22Rv1 (cell line): ENCODE measurements around the gene HNRNPA3.

ENCODE experiments used
- H3K27ac ChIP-seq: fragments of 450-650 bp; 2 replicates; pipeline ENCODE4 v1.5.1; 2017
- CTCF ChIP-seq: fragments of 450-650 bp; IDR thresholded peaks from 2 replicates; pipeline ENCODE4 v1.5.1; 2017; ENCODE audit warnings: mild to moderate bottlenecking
- ZFX ChIP-seq: fragments of 450-650 bp; IDR thresholded peaks from 2 replicates; pipeline ENCODE4 v1.6.1; 2017; ENCODE audit warnings: antibody characterized with exemption, borderline replicate concordance

Gene HNRNPA3

DNA sequence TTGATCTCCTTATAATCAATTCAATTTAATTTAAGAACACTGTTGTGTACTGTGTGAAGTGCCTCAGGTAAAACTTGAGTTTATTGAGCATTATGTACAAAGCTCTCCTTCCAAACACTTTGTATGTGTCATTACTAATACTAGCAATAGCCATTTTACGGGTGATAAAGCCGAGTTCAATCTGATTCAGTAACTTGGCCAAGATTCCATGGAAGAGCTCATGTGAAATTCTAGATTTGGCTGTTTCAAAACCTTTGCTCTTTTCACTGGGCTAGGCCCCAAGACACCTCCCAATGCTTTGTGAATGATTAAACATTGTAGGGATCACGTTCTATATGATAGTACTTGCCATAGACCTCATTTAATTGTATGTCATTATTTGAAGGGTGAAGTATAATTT, 60.8 kb downstream of the HNRNPA3 start:
- TF ChIP-seq ZFX = no peak
- no peak for TF ChIP-seq CTCF
- H3K27ac ChIP-seq = no peak overlapping the region
